Measurements from ENCODE around the gene APBB2.
A peak's percentile ranks its signal among the peaks of the same experiment; 100 is the strongest.

Gene APBB2

GRCh38 chr4:41214136-41214824 is at the start of gene APBB2:
Gene APBB2, minus strand, starts transcription at chr4:41214542. Its CDS starts 181,288 bp downstream, at chr4:41033254.
- DNase-seq (ENCODE audit: low spot score) = peak; percentile 92

GRCh38 chr4:41262198-41262597 is 47.9 kb upstream of the APBB2 start:
- no peak for DNase-seq (ENCODE audit: low spot score)

GRCh38 chr4:41260116-41260733 is 45.9 kb upstream of the APBB2 start:
- DNase-seq (ENCODE audit: low spot score) = no peak

GRCh38 chr4:41258783-41259182 is 44.4 kb upstream of the APBB2 start:
- peak; percentile 45 for DNase-seq (ENCODE audit: low spot score)

- no peak for DNase-seq (ENCODE audit: low spot score)
Observed at GRCh38 chr4:41257906-41258305, 43.6 kb upstream of the APBB2 start.

- DNase-seq (ENCODE audit: low spot score) = peak; percentile 2
Observed at GRCh38 chr4:41257257-41257901, 43.0 kb upstream of the APBB2 start.

- no peak for DNase-seq (ENCODE audit: low spot score)
Observed at GRCh38 chr4:41256740-41257256, 42.5 kb upstream of the APBB2 start, which contains the start of gene UCHL1. Gene UCHL1, plus strand, starts transcription at chr4:41256928. Its CDS starts 49 bp downstream, at chr4:41256977.

- no peak for DNase-seq (ENCODE audit: low spot score)
Observed at GRCh38 chr4:41256131-41256739, 41.9 kb upstream of the APBB2 start.

- no peak for DNase-seq (ENCODE audit: low spot score)
Observed at GRCh38 chr4:41245983-41246382, 31.6 kb upstream of the APBB2 start.

GRCh38 chr4:41241919-41242318 is 27.6 kb upstream of the APBB2 start:
- DNase-seq (ENCODE audit: low spot score) = no peak

- DNase-seq (ENCODE audit: low spot score) = no peak
Observed at GRCh38 chr4:41236508-41236907, 22.2 kb upstream of the APBB2 start.

GRCh38 chr4:41236032-41236431 is 21.7 kb upstream of the APBB2 start:
- DNase-seq (ENCODE audit: low spot score) = no peak

- DNase-seq (ENCODE audit: low spot score) = no peak
Observed at GRCh38 chr4:41232856-41233255, 18.5 kb upstream of the APBB2 start.

GRCh38 chr4:41232406-41232805 is 18.1 kb upstream of the APBB2 start:
- DNase-seq (ENCODE audit: low spot score) = no peak

- DNase-seq (ENCODE audit: low spot score) = no peak
Observed at GRCh38 chr4:41227902-41228301, 13.6 kb upstream of the APBB2 start.

GRCh38 chr4:41221850-41222645 is 7.7 kb upstream of the APBB2 start:
- DNase-seq (ENCODE audit: low spot score) = no peak

- no peak for DNase-seq (ENCODE audit: low spot score)
Observed at GRCh38 chr4:41219421-41219950, 5.1 kb upstream of the APBB2 start.

GRCh38 chr4:41218703-41219102 is 4.4 kb upstream of the APBB2 start:
- no peak for DNase-seq (ENCODE audit: low spot score)

GRCh38 chr4:41217374-41217773 is 3.0 kb upstream of the APBB2 start:
- DNase-seq (ENCODE audit: low spot score) = no peak

GRCh38 chr4:41217020-41217333 is 2.6 kb upstream of the APBB2 start:
- no peak for DNase-seq (ENCODE audit: low spot score)

- DNase-seq (ENCODE audit: low spot score) = peak; percentile 86
Observed at GRCh38 chr4:41216294-41217019, 2.1 kb upstream of the APBB2 start.
